H1 (cell line): ENCODE measurements around the gene KIF26B. TPM values are rescaled to one million over a fixed set of nuclear protein-coding genes. Genes with fewer than 3 reads are reported as not detected.
A peak's percentile ranks its signal among the peaks of the same experiment; 100 is the strongest.

ENCODE experiments used
- CTCF ChIA-PET: fragments of 300-600 bp; sonication (Branson Sonifier 250); formaldehyde crosslinking; loops from one replicate; lab custom pipeline; 2021; ENCODE audit not compliant: partially characterized antibody; lab: Charles Lee
- POLR2A ChIA-PET: fragments of 300-600 bp; sonication (Branson Sonifier 250); formaldehyde crosslinking; loops from one replicate; lab custom pipeline; 2021; ENCODE audit warnings: inconsistent platforms; ENCODE audit not compliant: partially characterized antibody; lab: Charles Lee
- DNase-seq, 2 experiments: peaks; one replicate each; pipeline versions ENCODE4 v3.0.0 to v3.0.0-alpha.2; 2010 to 2022; ENCODE audit warnings: low spot score in 2 of 2, low read depth in 1 of 2, mixed read lengths in 1 of 2
- FAIRE-seq: peaks from 2 replicates; lab custom pipeline; 2011; peaks lifted over from hg19 to GRCh38; lab: Jason Lieb, UNC
- H2AFZ ChIP-seq: 2 replicates; pipeline ENCODE4 v1.8.1; 2012; ENCODE audit warnings: low read length, inconsistent platforms
- H2AK5ac ChIP-seq: 2 replicates; pipeline ENCODE4 v1.6.1; 2013; ENCODE audit warnings: low read depth, low read length
- H2BK120ac ChIP-seq: replicated peaks from 2 replicates; pipeline ENCODE3; 2013; ENCODE audit warnings: low read depth, low read length, inconsistent platforms
- H2BK12ac ChIP-seq: 2 replicates; pipeline ENCODE4 v1.6.1; 2013; ENCODE audit warnings: low read depth, low read length
- H2BK15ac ChIP-seq: 2 replicates; pipeline ENCODE4 v1.6.1; 2013; ENCODE audit warnings: low read length
- H2BK20ac ChIP-seq: 2 replicates; pipeline ENCODE4 v1.6.1; 2013; ENCODE audit warnings: low read length
- H2BK5ac ChIP-seq: 2 replicates; pipeline ENCODE4 v1.6.1; 2013; ENCODE audit warnings: low read depth, low read length
- H3K14ac ChIP-seq: 2 replicates; pipeline ENCODE4 v1.6.1; 2013; ENCODE audit warnings: inconsistent platforms; ENCODE audit not compliant: insufficient read length
- H3K18ac ChIP-seq: 2 replicates; pipeline ENCODE4 v1.6.1; 2013; ENCODE audit warnings: low read length; ENCODE audit errors: extremely low read depth
- H3K23ac ChIP-seq: 2 replicates; pipeline ENCODE4 v1.6.1; 2013; ENCODE audit warnings: inconsistent platforms; ENCODE audit not compliant: insufficient read length
- H3K23me2 ChIP-seq: 2 replicates; pipeline ENCODE4 v1.6.1; 2013; ENCODE audit warnings: low read depth, low read length
- H3K27ac ChIP-seq: 2 replicates; pipeline ENCODE4 v1.6.1; 2011; ENCODE audit warnings: low read depth, low read length, inconsistent platforms
- H3K27me3 ChIP-seq, 4 experiments: replicated peaks in 1 of 4; 1 replicate in 1 of 4; 2 replicates in 3 of 4; pipeline versions ENCODE4 v1.6.1 to v1.8.1; 2011 to 2013; ENCODE audit warnings: low read length in 3 of 4, mild to moderate bottlenecking in 3 of 4, inconsistent platforms in 2 of 4, mixed read lengths in 2 of 4, moderate library complexity in 1 of 4; ENCODE audit not compliant: control insufficient read depth in 3 of 4, insufficient read depth in 3 of 4; ENCODE audit errors: extremely low read depth in 1 of 4
- H3K36me3 ChIP-seq, 4 experiments: 2 replicates each; pipeline versions ENCODE4 v1.6.1 to v1.8.1; 2011 to 2013; ENCODE audit warnings: mild to moderate bottlenecking in 4 of 4, low read length in 3 of 4, moderate library complexity in 2 of 4, control low read depth in 1 of 4, inconsistent platforms in 1 of 4; ENCODE audit not compliant: insufficient read depth in 4 of 4, control insufficient read depth in 2 of 4
- H3K4ac ChIP-seq: replicated peaks from 2 replicates; pipeline ENCODE3; 2013; ENCODE audit warnings: low read length, low read depth, mixed read lengths, inconsistent platforms; ENCODE audit not compliant: insufficient read length
- H3K4me1 ChIP-seq, 4 experiments: replicated peaks in 1 of 4; 1 replicate in 1 of 4; 2 replicates in 3 of 4; pipeline versions ENCODE4 v1.6.1 to v1.8.1; 2011 to 2013; ENCODE audit warnings: low read length in 3 of 4, inconsistent platforms in 2 of 4, mixed read lengths in 1 of 4; ENCODE audit not compliant: insufficient read depth in 4 of 4, control insufficient read depth in 3 of 4
- H3K4me2 ChIP-seq, 2 experiments: 2 replicates each; pipeline versions ENCODE4 v1.6.1 to v1.8.1; 2011 to 2013; ENCODE audit warnings: low read depth in 2 of 2, low read length in 2 of 2, control low read depth in 1 of 2, inconsistent platforms in 1 of 2, mild to moderate bottlenecking in 1 of 2; ENCODE audit not compliant: insufficient read depth in 1 of 2
- H3K4me3 ChIP-seq, 4 experiments: fragments of 200-600, 300-600 bp in 1 of 4; sonication (generic), shearing (Covaris generic), sonication (Bioruptor Twin) in 1 of 4; 2 replicates each; pipeline versions ENCODE4 v1.5.1 to v1.8.1; 2011 to 2016; ENCODE audit warnings: low read length in 4 of 4, low read depth in 3 of 4, control low read depth in 2 of 4, inconsistent platforms in 2 of 4, mild to moderate bottlenecking in 2 of 4, mixed read lengths in 1 of 4, moderate library complexity in 1 of 4; ENCODE audit not compliant: insufficient read depth in 2 of 4; ENCODE audit errors: extremely low read depth in 1 of 4
- H3K56ac ChIP-seq: replicated peaks from 2 replicates; pipeline ENCODE3; 2013; ENCODE audit warnings: low read depth, mild to moderate bottlenecking, mixed read lengths, low read length, inconsistent platforms; ENCODE audit not compliant: insufficient read length
- H3K79me1 ChIP-seq: 2 replicates; pipeline ENCODE4 v1.6.1; 2013; ENCODE audit warnings: low read depth, low read length, control low read depth
- H3K79me2 ChIP-seq, 2 experiments: 2 replicates each; pipeline versions ENCODE4 v1.6.1 to v1.8.1; 2012 to 2013; ENCODE audit warnings: low read length in 2 of 2, mild to moderate bottlenecking in 2 of 2, inconsistent platforms in 1 of 2; ENCODE audit not compliant: insufficient read depth in 2 of 2, control insufficient read depth in 1 of 2
- H3K9ac ChIP-seq, 4 experiments: replicated peaks in 1 of 4; 1 replicate in 1 of 4; 2 replicates in 3 of 4; pipeline versions ENCODE4 v1.6.1 to v1.8.1; 2011 to 2013; ENCODE audit warnings: low read depth in 3 of 4, low read length in 3 of 4, control low read depth in 2 of 4, mild to moderate bottlenecking in 2 of 4, moderate library complexity in 2 of 4, inconsistent platforms in 1 of 4; ENCODE audit errors: extremely low read depth in 1 of 4
- H3K9me3 ChIP-seq, 2 experiments: 2 replicates each; pipeline versions ENCODE4 v1.6.1 to v1.8.1; 2012 to 2013; ENCODE audit warnings: mild to moderate bottlenecking in 2 of 2, moderate library complexity in 2 of 2, control low read depth in 1 of 2, inconsistent platforms in 1 of 2, low read depth in 1 of 2, low read length in 1 of 2, mixed read lengths in 1 of 2; ENCODE audit not compliant: insufficient read depth in 2 of 2
- H4K20me1 ChIP-seq, 2 experiments: replicated peaks in 1 of 2; 2 replicates each; pipeline versions ENCODE3 to v1.8.1; 2011 to 2013; ENCODE audit warnings: inconsistent platforms in 2 of 2, low read length in 2 of 2, mild to moderate bottlenecking in 1 of 2; ENCODE audit not compliant: insufficient read depth in 2 of 2, control insufficient read depth in 1 of 2
- H4K5ac ChIP-seq: 2 replicates; pipeline ENCODE4 v1.6.1; 2013; ENCODE audit warnings: low read length, low read depth, mixed read lengths, inconsistent platforms; ENCODE audit not compliant: insufficient read length
- H4K8ac ChIP-seq: 2 replicates; pipeline ENCODE4 v1.8.0; 2013; ENCODE audit warnings: mild to moderate bottlenecking, moderate library complexity, low read length, inconsistent platforms; ENCODE audit not compliant: insufficient read depth; ENCODE audit errors: extremely low read depth
- H4K91ac ChIP-seq: replicated peaks from 2 replicates; pipeline ENCODE3; 2013; ENCODE audit warnings: low read length, mixed read lengths, inconsistent platforms; ENCODE audit not compliant: insufficient read length
- EGR1 ChIP-seq: IDR thresholded peaks from 2 replicates; pipeline ENCODE4 v1.6.1; 2011; ENCODE audit warnings: low read depth, low read length, borderline replicate concordance
- WGBS, 2 experiments: shearing (Covaris generic) in 1 of 2; methylation state at CpG; one replicate each; pipeline versions ENCODE4 v1.1.6 to v1.1.7; 2013 to 2015; ENCODE audit warnings: low lambda C conversion rate in 2 of 2, mixed read lengths in 2 of 2, inconsistent platforms in 1 of 2, low coverage in 1 of 2, missing lambda C conversion rate in 1 of 2; ENCODE audit not compliant: insufficient replicate concordance in 2 of 2, insufficient coverage in 1 of 2, insufficient read length in 1 of 2; ENCODE audit errors: extremely low coverage in 1 of 2, missing lambda C conversion rate in 1 of 2; 5-methylcytosine and 5-hydroxymethylcytosine counted together
- polyA plus RNA-seq, 7 experiments: library from polyadenylated mRNA; depleted of rRNA in 3 of 7; stranded (reverse) in 5 of 7; unstranded in 2 of 7; fragments of >200 nt in 5 of 7; fragments of 200-250 nt in 2 of 7; gene quantifications; 1 replicate in 5 of 7; 2 replicates in 1 of 7; 4 replicates in 1 of 7; pipeline versions ENCODE4 v1.2.1 to v1.2.3, GENCODE V29; 2011 to 2013; ENCODE audit warnings: missing spikeins in 2 of 7, mixed read lengths in 2 of 7
- total RNA-seq: library from RNA; stranded (reverse); fragmentation: NEBNext Ultra II Directional; extraction: Animal tissue kit (Norgen Biotek cat#: 25700); gene quantifications from 2 replicates; pipeline ENCODE4 v1.2.1, GENCODE V29; 2021

The KIF26B gene
- total and polyA plus RNA-seq, 2 of the 8 experiments (the other 6 are each of a cell fraction or from before 2014, with no cell fraction given) = 0.06 to 0.28 TPM

DNA sequence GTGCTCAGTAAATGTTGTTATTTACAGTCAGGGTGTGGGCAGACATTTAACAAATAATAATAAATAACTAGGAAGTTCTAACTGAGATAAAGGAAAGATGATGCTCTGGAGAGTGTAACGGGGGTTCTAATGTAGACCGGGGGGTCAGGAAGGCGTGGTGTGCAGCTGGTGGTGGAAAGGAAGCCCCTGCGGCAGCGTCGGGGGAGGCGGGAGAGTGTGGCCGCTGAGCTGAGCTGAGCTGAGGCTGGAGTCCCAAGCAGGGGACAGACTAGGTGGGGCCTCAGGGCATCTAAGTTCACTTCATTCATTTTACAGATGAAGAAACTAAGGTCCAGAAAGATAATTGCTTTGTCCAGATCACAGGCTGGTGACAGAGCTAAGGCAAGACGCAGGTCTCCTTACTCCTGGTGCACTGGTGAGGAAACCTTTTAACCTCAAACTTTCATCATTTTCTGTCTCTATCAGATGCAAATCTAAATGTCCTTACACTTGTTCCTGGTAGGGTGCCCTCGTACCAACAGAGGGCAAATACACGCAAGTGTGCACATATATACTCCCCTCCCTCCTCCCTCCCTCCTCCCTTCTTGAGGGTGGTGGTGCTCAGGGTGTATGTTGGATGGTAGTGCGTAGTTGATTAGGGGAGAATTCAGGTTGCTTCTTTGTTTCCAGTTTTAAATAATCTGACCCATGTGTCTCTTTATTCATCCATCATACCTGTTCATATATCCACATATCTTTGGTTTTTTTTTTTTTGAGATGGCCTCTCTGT is 44.1 kb downstream of the KIF26B start:
- H2BK12ac ChIP-seq = no peak overlapping the region
- no peak overlapping the region for H4K91ac ChIP-seq
- no peak for TF ChIP-seq EGR1
- H3K9me3 ChIP-seq = no peaks in the 10 kb centered on the region
- no peak overlapping the region for H2BK120ac ChIP-seq
- no peaks in the 10 kb centered on the region for H3K79me1 ChIP-seq
- no peak overlapping the region for H3K27ac ChIP-seq
- H3K79me2 ChIP-seq = no peaks in the 10 kb centered on the region
- WGBS, 2 experiments = 64% methylated on average over 12 of the region's 12 CpGs; no CpG with 5 or more reads in 1 of the 2 experiments
- no peaks in the 10 kb centered on the region for H3K23me2 ChIP-seq
- no peak overlapping the region; the same call in 1 of the 2 replicates for H3K18ac ChIP-seq
- H2BK15ac ChIP-seq = no peak overlapping the region
- FAIRE-seq (no peak), DNase-seq (no peak)
- H3K4me3 ChIP-seq = no peak overlapping the region
- H2BK5ac ChIP-seq = no peak overlapping the region
- peaks cover 0 to 11% (median 5%) of the 10 kb centered on the region in 4 experiments; a peak in 4 of 7 replicates for H3K4me1 ChIP-seq
- no peaks in the 10 kb centered on the region for H3K27me3 ChIP-seq
- no peak overlapping the region for H3K4me2 ChIP-seq
- no peak overlapping the region for H3K4ac ChIP-seq
- H2AK5ac ChIP-seq = no peak overlapping the region
- no peak overlapping the region for H3K14ac ChIP-seq
- H4K8ac ChIP-seq = no peak overlapping the region
- no peaks in the 10 kb centered on the region for H3K36me3 ChIP-seq
- no peak overlapping the region for H3K9ac ChIP-seq
- no peaks in the 10 kb centered on the region for H4K20me1 ChIP-seq
- H3K23ac ChIP-seq = no peak overlapping the region
- POLR2A ChIA-PET = interaction anchor here (0.7 kb wide), 1 partner anchor 158 kb away, joined by 3 read pairs; no protein-coding TSS in a partner anchor
- no peak overlapping the region for H2AFZ ChIP-seq
- H4K5ac ChIP-seq = no peak overlapping the region
- CTCF ChIA-PET = interaction anchor here (0.6 kb wide), 1 partner anchor 1368 kb away, joined by 3 read pairs; no protein-coding TSS in a partner anchor
- H3K56ac ChIP-seq = no peak overlapping the region
- H2BK20ac ChIP-seq = 0 out of 2 replicates have a peak overlapping the region, but pooled peaks have one; percentile 2
